H9 (cell line): ENCODE results near the gene KRTAP12-4. TPM values are rescaled to one million over a fixed set of nuclear protein-coding genes. Genes with fewer than 3 reads are reported as not detected.

Source experiments
- DNase-seq: peaks from one replicate; pipeline ENCODE4 v3.0.0-alpha.2; 2017
- H2AFZ ChIP-seq: one replicate; pipeline ENCODE4 v1.6.1; 2013; ENCODE audit warnings: mild to moderate bottlenecking, low read length, control low read depth, moderate library complexity
- H2AK5ac ChIP-seq: 2 replicates; pipeline ENCODE4 v1.6.1; 2013; ENCODE audit warnings: low read length, control low read depth, mixed read lengths; ENCODE audit not compliant: insufficient read length
- H2BK120ac ChIP-seq: one replicate; pipeline ENCODE4 v1.6.1; 2013; ENCODE audit warnings: low read depth, mild to moderate bottlenecking, low read length, control low read depth, inconsistent platforms; ENCODE audit not compliant: poor library complexity, severe bottlenecking
- H2BK12ac ChIP-seq: 2 replicates; pipeline ENCODE4 v1.6.1; 2013; ENCODE audit warnings: low read length, control low read depth, mixed read lengths, low read depth; ENCODE audit not compliant: insufficient read length
- H2BK15ac ChIP-seq: 2 replicates; pipeline ENCODE4 v1.6.1; 2013; ENCODE audit warnings: low read depth, low read length, control low read depth
- H2BK20ac ChIP-seq: one replicate; pipeline ENCODE4 v1.6.1; 2013; ENCODE audit warnings: low read depth, mild to moderate bottlenecking, low read length, control low read depth, inconsistent platforms; ENCODE audit not compliant: poor library complexity, severe bottlenecking
- H2BK5ac ChIP-seq: 2 replicates; pipeline ENCODE4 v1.6.1; 2013; ENCODE audit warnings: low read length, control low read depth, mixed read lengths; ENCODE audit not compliant: insufficient read length
- H3K14ac ChIP-seq: 2 replicates; pipeline ENCODE4 v1.6.1; 2013; ENCODE audit warnings: low read length, control low read depth; ENCODE audit not compliant: insufficient read depth
- H3K18ac ChIP-seq: 2 replicates; pipeline ENCODE4 v1.6.1; 2013; ENCODE audit warnings: low read depth, mild to moderate bottlenecking, mixed read lengths, low read length, control low read depth; ENCODE audit not compliant: insufficient read length
- H3K23ac ChIP-seq: 2 replicates; pipeline ENCODE4 v1.6.1; 2013; ENCODE audit warnings: low read length, control low read depth, mixed read lengths, low read depth; ENCODE audit not compliant: insufficient read length
- H3K23me2 ChIP-seq: 2 replicates; pipeline ENCODE4 v1.6.1; 2013; ENCODE audit warnings: low read depth, mild to moderate bottlenecking, mixed read lengths, low read length, control low read depth; ENCODE audit not compliant: insufficient read length, poor library complexity, severe bottlenecking
- H3K27ac ChIP-seq: 2 replicates; pipeline ENCODE4 v1.5.1; 2013; ENCODE audit warnings: low read length, control low read depth, mixed read lengths, low read depth; ENCODE audit not compliant: insufficient read length
- H3K27me3 ChIP-seq: 2 replicates; pipeline ENCODE4 v1.6.1; 2013; ENCODE audit warnings: low read length, control low read depth, inconsistent platforms; ENCODE audit not compliant: insufficient read depth
- H3K4ac ChIP-seq: 2 replicates; pipeline ENCODE4 v1.6.1; 2013; ENCODE audit warnings: low read depth, mild to moderate bottlenecking, control low read depth, inconsistent platforms, low read length, moderate library complexity
- H3K4me1 ChIP-seq: 2 replicates; pipeline ENCODE4 v1.6.1; 2013; ENCODE audit warnings: low read length, control low read depth, inconsistent platforms; ENCODE audit not compliant: insufficient read depth
- H3K4me2 ChIP-seq: 2 replicates; pipeline ENCODE4 v1.6.1; 2013; ENCODE audit warnings: low read length, control low read depth, mixed read lengths; ENCODE audit not compliant: insufficient read length, insufficient read depth
- H3K56ac ChIP-seq: 2 replicates; pipeline ENCODE4 v1.6.1; 2013; ENCODE audit warnings: low read depth, mild to moderate bottlenecking, mixed read lengths, low read length, control low read depth; ENCODE audit not compliant: insufficient read length
- H3K79me1 ChIP-seq: 2 replicates; pipeline ENCODE4 v1.6.1; 2013; ENCODE audit warnings: low read depth, mild to moderate bottlenecking, moderate library complexity, low read length, control low read depth, inconsistent platforms; ENCODE audit not compliant: insufficient read depth, poor library complexity, severe bottlenecking
- H3K79me2 ChIP-seq: 2 replicates; pipeline ENCODE4 v1.6.1; 2013; ENCODE audit warnings: low read length, control low read depth, inconsistent platforms; ENCODE audit not compliant: insufficient read depth
- H3K9ac ChIP-seq: 2 replicates; pipeline ENCODE4 v1.6.1; 2013; ENCODE audit warnings: low read length, control low read depth, mixed read lengths; ENCODE audit not compliant: insufficient read length; ENCODE audit errors: extremely low read depth
- H3K9me3 ChIP-seq: one replicate; pipeline ENCODE4 v1.6.1; 2013; ENCODE audit warnings: low read depth, low read length, inconsistent platforms; ENCODE audit not compliant: control insufficient read depth
- H3T11ph ChIP-seq: one replicate; pipeline ENCODE4 v1.6.1; 2013; ENCODE audit warnings: mild to moderate bottlenecking, low read length, control low read depth, inconsistent platforms
- H4K20me1 ChIP-seq: one replicate; pipeline ENCODE4 v1.6.1; 2013; ENCODE audit not compliant: control insufficient read depth, insufficient read length, insufficient read depth
- H4K5ac ChIP-seq: 2 replicates; pipeline ENCODE4 v1.6.1; 2013; ENCODE audit warnings: low read depth, mild to moderate bottlenecking, mixed read lengths, low read length, control low read depth; ENCODE audit not compliant: insufficient read length
- H4K8ac ChIP-seq: replicated peaks from 2 replicates; pipeline ENCODE4 v1.6.1; 2013; ENCODE audit warnings: low read length, control low read depth, mixed read lengths, low read depth; ENCODE audit not compliant: insufficient read length
- H4K91ac ChIP-seq: 2 replicates; pipeline ENCODE4 v1.6.1; 2013; ENCODE audit warnings: low read depth, mild to moderate bottlenecking, moderate library complexity, mixed read lengths, low read length, control low read depth; ENCODE audit not compliant: insufficient read length
- H3K27ac Mint-ChIP-seq, 3 experiments: 2 replicates in 2 of 3; 3 replicates in 1 of 3; pipeline ENCODE4 v1.8.0; 2020 to 2021; ENCODE audit warnings: mixed read lengths in 3 of 3, mild to moderate bottlenecking in 1 of 3, moderate library complexity in 1 of 3
- H3K27me3 Mint-ChIP-seq: 2 replicates; pipeline ENCODE4 v1.8.0; 2021; ENCODE audit warnings: low read depth, mild to moderate bottlenecking, moderate library complexity, mixed read lengths
- H3K36me3 Mint-ChIP-seq, 3 experiments: 2 replicates in 2 of 3; 3 replicates in 1 of 3; pipeline ENCODE4 v1.8.0; 2020 to 2021; ENCODE audit warnings: low read depth in 3 of 3, mixed read lengths in 3 of 3; ENCODE audit not compliant: insufficient read depth in 1 of 3
- H3K4me1 Mint-ChIP-seq, 2 experiments: 2 replicates each; pipeline ENCODE4 v1.8.0; 2020; ENCODE audit warnings: mixed read lengths in 2 of 2
- H3K4me3 Mint-ChIP-seq, 2 experiments: 2 replicates in 1 of 2; 3 replicates in 1 of 2; pipeline ENCODE4 v1.8.0; 2020 to 2021; ENCODE audit warnings: mild to moderate bottlenecking in 2 of 2, mixed read lengths in 2 of 2, moderate library complexity in 1 of 2
- H3K9me3 Mint-ChIP-seq, 2 experiments: 2 replicates in 1 of 2; 3 replicates in 1 of 2; pipeline ENCODE4 v1.8.0; 2020; ENCODE audit warnings: mild to moderate bottlenecking in 2 of 2, mixed read lengths in 2 of 2, moderate library complexity in 1 of 2
- CTCF ChIP-seq: fragments of 200-600 bp; sonication (generic); conservative IDR thresholded peaks from 3 replicates; pipeline ENCODE4 v1.8.0; 2021; ENCODE audit warnings: antibody characterized with exemption, mild to moderate bottlenecking
- WGBS: extraction: QIAGEN DNeasy Blood & Tissue Kit; methylation state at CpG from one replicate; pipeline ENCODE4 v1.1.7; 2013; ENCODE audit warnings: missing lambda C conversion rate, low lambda C conversion rate, mixed read lengths; ENCODE audit not compliant: insufficient read length; ENCODE audit errors: extremely low coverage; 5-methylcytosine and 5-hydroxymethylcytosine counted together
- total RNA-seq: library from RNA; stranded (reverse); gene quantifications from 2 replicates; pipeline ENCODE4 v1.2.1, GENCODE V29; 2021

The KRTAP12-4 gene
- total RNA-seq, 1 experiment from 2014 or later: not detected

GRCh38 chr21:44695641-44696040, 41.2 kb upstream of the KRTAP12-4 start:
- no peak overlapping the region for H3K14ac ChIP-seq
- no peak overlapping the region for H3K56ac ChIP-seq
- H3K27me3 ChIP-seq: no peaks in the 10 kb centered on the region; the same call in 1 of the 2 replicates
- H4K5ac ChIP-seq: no peak overlapping the region
- H3K79me2 ChIP-seq: no peaks in the 10 kb centered on the region
- Mint-ChIP-seq H3K4me3 (no peak overlapping the region), H3K4me1 (peaks cover 52 to 53% of the 10 kb centered on the region in 2 experiments), H3K36me3 (peaks cover 7 to 19% (median 7%) of the 10 kb centered on the region in 3 experiments; a peak in 6 of 7 replicates), H3K9me3 (peaks cover 17 to 18% of the 10 kb centered on the region in 2 experiments), H3K27ac (0 out of 7 replicates have a peak overlapping the region, but pooled peaks of 1 of the 3 experiments have one; percentile 18), H3K27me3 (peaks cover 5% of the 10 kb centered on the region; the same call in 1 of the 2 replicates)
- H3K23ac ChIP-seq: no peak overlapping the region
- H3K4me2 ChIP-seq: no peak overlapping the region
- H3K9me3 ChIP-seq: no peaks in the 10 kb centered on the region
- H2BK12ac ChIP-seq: no peak overlapping the region
- no peak overlapping the region for H3K18ac ChIP-seq
- H3K23me2 ChIP-seq: no peaks in the 10 kb centered on the region
- H4K91ac ChIP-seq: no peak overlapping the region
- no peak overlapping the region for H3K27ac ChIP-seq
- no peak overlapping the region for H2AK5ac ChIP-seq
- no peak overlapping the region for H3K9ac ChIP-seq
- DNase-seq: peak; percentile 16
- WGBS: no CpG with 5 or more reads among the region's 8 CpGs
- H2BK15ac ChIP-seq: no peak overlapping the region
- no peak overlapping the region for H2BK120ac ChIP-seq
- TF ChIP-seq CTCF: no peak
- H2BK5ac ChIP-seq: no peak overlapping the region
- H2AFZ ChIP-seq: no peak overlapping the region
- no peak overlapping the region for H4K8ac ChIP-seq
- H3K4ac ChIP-seq: no peak overlapping the region
- H4K20me1 ChIP-seq: no peaks in the 10 kb centered on the region
- H2BK20ac ChIP-seq: no peak overlapping the region
- H3T11ph ChIP-seq: no peak overlapping the region
- no peaks in the 10 kb centered on the region for H3K79me1 ChIP-seq
- H3K4me1 ChIP-seq: peaks cover 4% of the 10 kb centered on the region; the same call in 1 of the 2 replicates
